ENCODE measurements around the gene SASH3. TPM values are rescaled to one million over a fixed set of nuclear protein-coding genes. Genes with fewer than 3 reads are reported as not detected.

The SASH3 gene

Small RNA genes within 50 kb of the gene (small RNA-seq; reads per million reads assigned to genes)
- gene RF00017 (ENCODE audit: insufficient read depth), result not detected

Data from neuronal stem cell (in vitro differentiated cells).